ENCODE data around the gene SHC2. TPM values are rescaled to one million over a fixed set of nuclear protein-coding genes. Genes with fewer than 3 reads are reported as not detected.

The SHC2 gene
- total and polyA plus RNA-seq, 2 of the 8 experiments (the other 6 are each of a cell fraction or from before 2014, with no cell fraction given), result 4.4 to 7.3 TPM

DNA sequence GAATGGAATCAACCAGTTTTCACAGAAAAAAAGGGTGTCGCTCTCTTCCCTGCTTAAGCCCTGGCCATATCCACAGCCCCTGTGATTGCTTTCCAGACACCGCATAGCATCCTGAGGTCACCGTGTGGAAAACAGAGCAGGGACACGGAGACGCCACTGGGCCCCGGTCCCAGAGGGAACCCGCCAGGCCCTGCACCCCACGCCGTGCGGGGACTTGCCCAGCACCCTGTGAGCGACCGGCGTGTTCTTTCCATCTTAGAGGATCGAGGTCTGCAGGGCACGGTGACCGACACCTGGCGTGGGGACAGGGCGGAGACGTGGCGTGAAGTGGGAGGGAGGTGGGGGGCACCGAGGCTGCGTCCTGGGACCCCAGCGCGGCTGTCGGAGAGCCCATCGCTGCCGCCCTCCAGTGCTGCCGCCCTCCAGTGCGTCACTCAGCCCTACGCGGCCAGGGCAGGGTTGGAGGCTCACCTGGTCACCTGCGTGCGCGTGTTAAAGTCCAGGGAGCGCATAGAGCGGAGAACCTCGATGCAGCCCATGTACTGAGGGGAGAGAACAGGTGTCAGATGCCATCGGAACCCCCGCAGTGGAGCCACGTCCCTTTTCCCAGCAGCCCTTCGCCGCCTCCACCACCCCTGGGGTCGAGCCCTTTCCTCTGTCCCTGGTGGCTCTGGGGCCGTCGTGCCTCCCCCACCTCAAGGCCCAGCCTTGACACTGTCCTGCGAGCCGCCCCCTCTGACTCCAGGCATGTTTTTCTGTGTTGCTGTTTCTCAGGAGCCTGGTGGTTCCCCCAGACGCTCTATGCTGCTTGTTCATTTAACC lies 20.2 kb downstream of the SHC2 start:
- H4K20me1 ChIP-seq (replicated peaks in 1 of 2; ENCODE audit: control insufficient read depth in 1 of 2, insufficient read depth in 2 of 2, low read length in 2 of 2), result peaks cover 0 to 5% of the 10 kb centered on the region in 2 experiments
- TF ChIP-seq CTBP2 (IDR thresholded peaks at IDR 0.05; ENCODE audit: borderline replicate concordance, insufficient read depth, insufficient read length, low read length) (no peak), EP300 (IDR thresholded peaks at IDR 0.05; ENCODE audit: borderline replicate concordance in 1 of 2, low read depth in 2 of 2, low read length in 2 of 2) (no peak), TEAD4 (IDR thresholded peaks at IDR 0.05; ENCODE audit: low read depth, low read length) (no peak), USF2 (IDR thresholded peaks at IDR 0.05; ENCODE audit: low read length) (no peak), RFX5 (IDR thresholded peaks at IDR 0.05; ENCODE audit: borderline replicate concordance, low read depth, low read length) (no peak), TAF1 (IDR thresholded peaks at IDR 0.05; ENCODE audit: low read depth, low read length) (no peak), MAFK (IDR thresholded peaks at IDR 0.05; ENCODE audit: low read depth, low read length) (no peak), HDAC2 (IDR thresholded peaks at IDR 0.05; ENCODE audit: borderline replicate concordance in 1 of 2, low read depth in 2 of 2, low read length in 2 of 2) (no peak), HDAC6 (IDR thresholded peaks at IDR 0.05; ENCODE audit: low read depth, low read length) (no peak), CBX8 (IDR thresholded peaks at IDR 0.05; ENCODE audit: borderline replicate concordance, low read depth, low read length) (no peak)
- DNase-seq (ENCODE audit: low read depth in 1 of 2, low spot score in 2 of 2), result no peak
- H3K9ac ChIP-seq (replicated peaks in 1 of 4; ENCODE audit: extremely low read depth in 1 of 4, low read depth in 3 of 4, low read length in 3 of 4), result no peak overlapping the region
- no peaks in the 10 kb centered on the region for H3K79me2 ChIP-seq (ENCODE audit: control insufficient read depth in 1 of 2, insufficient read depth in 2 of 2, low read length in 2 of 2)
- POLR2A ChIA-PET (ENCODE audit: partially characterized antibody), result interaction anchor here (1.0 kb wide), 1 partner anchor 9 kb away, joined by 3 read pairs; no protein-coding TSS in a partner anchor
- no peak overlapping the region for H2BK20ac ChIP-seq (ENCODE audit: low read length)
- peaks cover 22% of the 10 kb centered on the region; the same call in 1 of the 2 replicates for H3K23me2 ChIP-seq (ENCODE audit: low read depth, low read length)
- no peak overlapping the region; the same call in 1 of the 2 replicates for H4K8ac ChIP-seq (ENCODE audit: extremely low read depth, insufficient read depth, low read length)
- H3K4ac ChIP-seq (replicated peaks; ENCODE audit: insufficient read length, low read depth, low read length), result no peak overlapping the region
- no peak overlapping the region for H3K4me3 ChIP-seq (ENCODE audit: extremely low read depth in 1 of 4, insufficient read depth in 2 of 4, low read depth in 3 of 4, low read length in 4 of 4)
- no peak overlapping the region for H2AFZ ChIP-seq (ENCODE audit: low read length)
- H3K18ac ChIP-seq (ENCODE audit: extremely low read depth, low read length), result no peak overlapping the region; the same call in 1 of the 2 replicates
- no peak overlapping the region for H3K56ac ChIP-seq (replicated peaks; ENCODE audit: insufficient read length, low read depth, low read length)
- no peak overlapping the region for H4K91ac ChIP-seq (replicated peaks; ENCODE audit: insufficient read length, low read length)
- CTCF ChIA-PET (ENCODE audit: partially characterized antibody), result interaction anchor here (0.9 kb wide), 1 partner anchor 166 kb away, joined by 3 read pairs; no protein-coding TSS in a partner anchor
- H3K27ac ChIP-seq (ENCODE audit: low read depth, low read length), result no peak overlapping the region
- no peak overlapping the region for H4K5ac ChIP-seq (ENCODE audit: insufficient read length, low read depth, low read length)
- H3K23ac ChIP-seq (ENCODE audit: insufficient read length), result no peak overlapping the region
- H3K4me1 ChIP-seq (replicated peaks in 1 of 4; ENCODE audit: control insufficient read depth in 3 of 4, insufficient read depth in 4 of 4, low read length in 3 of 4), result peaks cover 0 to 11% (median 2%) of the 10 kb centered on the region in 4 experiments; a peak in 3 of 7 replicates
- no peak overlapping the region for H3K4me2 ChIP-seq (ENCODE audit: insufficient read depth in 1 of 2, low read depth in 2 of 2, low read length in 2 of 2)
- H3K14ac ChIP-seq (ENCODE audit: insufficient read length), result no peak overlapping the region
- no peak overlapping the region for H2BK5ac ChIP-seq (ENCODE audit: low read depth, low read length)
- H3K27me3 ChIP-seq (replicated peaks in 1 of 4; ENCODE audit: control insufficient read depth in 3 of 4, extremely low read depth in 1 of 4, insufficient read depth in 3 of 4, low read length in 3 of 4), result no peaks in the 10 kb centered on the region
- H2BK15ac ChIP-seq (ENCODE audit: low read length), result no peak overlapping the region
- no peak overlapping the region for H2BK120ac ChIP-seq (replicated peaks; ENCODE audit: low read depth, low read length)
- H2BK12ac ChIP-seq (ENCODE audit: low read depth, low read length), result 0 out of 2 replicates have a peak overlapping the region, but pooled peaks have one; percentile 3
- 92% methylated on average over 36 of the region's 48 CpGs; no CpG with 5 or more reads in 1 of the 2 experiments for WGBS, 2 experiments (ENCODE audit: extremely low coverage in 1 of 2, insufficient coverage in 1 of 2, insufficient read length in 1 of 2, insufficient replicate concordance in 2 of 2, low coverage in 1 of 2, low lambda C conversion rate in 2 of 2, missing lambda C conversion rate in 1 of 2)
- no peak overlapping the region for H2AK5ac ChIP-seq (ENCODE audit: low read depth, low read length)
- no peaks in the 10 kb centered on the region for H3K79me1 ChIP-seq (ENCODE audit: low read depth, low read length)
- no peaks in the 10 kb centered on the region for H3K9me3 ChIP-seq (ENCODE audit: insufficient read depth in 2 of 2, low read depth in 1 of 2, low read length in 1 of 2)
- FAIRE-seq, result no peak
- no peaks in the 10 kb centered on the region for H3K36me3 ChIP-seq (ENCODE audit: control insufficient read depth in 2 of 4, insufficient read depth in 4 of 4, low read length in 3 of 4)

Measured in H1 (cell line).